Measurements from ENCODE around the gene KRT84. TPM values are rescaled to one million over a fixed set of nuclear protein-coding genes. Genes with fewer than 3 reads are reported as not detected.

Gene KRT84
- total and polyA plus RNA-seq, 8 donors, result not detected

GRCh38 chr12:52352951-52353350 lies 32.5 kb downstream of the KRT84 start:
- intact Hi-C loops (cut with DNase I; ENCODE audit: low total_unique reads), result no loop called here
- Histone ChIP-seq H3K27ac (no peak overlapping the region), H3K9me3 (no peaks in the 10 kb centered on the region), H3K36me3 (no peaks in the 10 kb centered on the region), H3K4me3 (no peak overlapping the region), H3K4me1 (peaks cover 25 to 46% (median 32%) of the 10 kb centered on the region in 4 donors), H3K27me3 (peaks cover 0 to 9% (median 0%) of the 10 kb centered on the region in 3 donors)
- no peak for DNase-seq
- WGBS, 5 donors, result 78 to 100% (median 87%) methylated on average over 2 of the region's 2 CpGs
- TF ChIP-seq EP300 (IDR thresholded peaks at IDR 0.05) (no peak), POLR2A (IDR thresholded peaks at IDR 0.05) (no peak), POLR2AphosphoS5 (IDR thresholded peaks at IDR 0.05) (no peak), CTCF (IDR thresholded peaks at IDR 0.05) (no peak)

- Histone ChIP-seq H3K27me3 (peaks cover 0 to 8% (median 0%) of the 10 kb centered on the region in 3 donors), H3K36me3 (no peaks in the 10 kb centered on the region), H3K9me3 (no peaks in the 10 kb centered on the region), H3K4me1 (peaks cover 34 to 62% (median 42%) of the 10 kb centered on the region in 4 donors), H3K4me3 (no peak overlapping the region), H3K27ac (peak overlapping the region in 2 of 5 donors; percentile 15 to 35)
- 19 to 37% (median 24%) methylated on average over 9 of the region's 9 CpGs for WGBS, 5 donors
- intact Hi-C loops (cut with DNase I; ENCODE audit: low total_unique reads), result no loop called here
- TF ChIP-seq POLR2AphosphoS5 (IDR thresholded peaks at IDR 0.05) (peak in 1 of 3 donors; percentile 32), CTCF (IDR thresholded peaks at IDR 0.05) (no peak)
- DNase-seq, result peak; percentile 38 to 63
Measured at GRCh38 chr12:52351196-52352059, 34.0 kb downstream of the KRT84 start.

- H3K27me3 ChIP-seq, result peaks cover 0 to 1% (median 0%) of the 10 kb centered on the region in 3 donors
- H3K27ac ChIP-seq, result peak overlapping the region in 2 of 5 donors; percentile 2 to 15
- H3K4me3 ChIP-seq, result no peak overlapping the region
- 95 to 97% (median 96%) methylated on average over 5 of the region's 5 CpGs for WGBS, 5 donors
- no peaks in the 10 kb centered on the region for H3K9me3 ChIP-seq
- DNase-seq, result peak in 1 of 2 donors; percentile 18
- intact Hi-C loops (cut with DNase I; ENCODE audit: low total_unique reads), result no loop called here
- peaks cover 41 to 68% (median 48%) of the 10 kb centered on the region in 4 donors for H3K4me1 ChIP-seq
- no peak for TF ChIP-seq EP300 (IDR thresholded peaks at IDR 0.05)
- TF ChIP-seq POLR2AphosphoS5 (IDR thresholded peaks at IDR 0.05), result no peak
- TF ChIP-seq POLR2A (IDR thresholded peaks at IDR 0.05), result no peak
- TF ChIP-seq CTCF (IDR thresholded peaks at IDR 0.05), result no peak
- H3K36me3 ChIP-seq, result no peaks in the 10 kb centered on the region
Measured at GRCh38 chr12:52350786-52351185, 34.7 kb downstream of the KRT84 start.

GRCh38 chr12:52350021-52350620 lies 35.3 kb downstream of the KRT84 start:
- Histone ChIP-seq H3K36me3 (no peaks in the 10 kb centered on the region), H3K9me3 (no peaks in the 10 kb centered on the region), H3K27ac (no peak overlapping the region), H3K4me1 (peaks cover 47 to 75% (median 51%) of the 10 kb centered on the region in 4 donors), H3K4me3 (no peak overlapping the region), H3K27me3 (no peaks in the 10 kb centered on the region)
- DNase-seq, result peak in 1 of 2 donors; percentile 14
- TF ChIP-seq POLR2AphosphoS5 (IDR thresholded peaks at IDR 0.05) (no peak), EP300 (IDR thresholded peaks at IDR 0.05) (no peak), CTCF (IDR thresholded peaks at IDR 0.05) (no peak), POLR2A (IDR thresholded peaks at IDR 0.05) (no peak)
- 86 to 92% (median 91%) methylated on average over 8 of the region's 8 CpGs for WGBS, 5 donors
- intact Hi-C loops (cut with DNase I; ENCODE audit: low total_unique reads), result no loop called here

Measured in stomach (tissue), 9 donors.